ENCODE results near the gene DNAJA3.

The DNAJA3 gene

DNA sequence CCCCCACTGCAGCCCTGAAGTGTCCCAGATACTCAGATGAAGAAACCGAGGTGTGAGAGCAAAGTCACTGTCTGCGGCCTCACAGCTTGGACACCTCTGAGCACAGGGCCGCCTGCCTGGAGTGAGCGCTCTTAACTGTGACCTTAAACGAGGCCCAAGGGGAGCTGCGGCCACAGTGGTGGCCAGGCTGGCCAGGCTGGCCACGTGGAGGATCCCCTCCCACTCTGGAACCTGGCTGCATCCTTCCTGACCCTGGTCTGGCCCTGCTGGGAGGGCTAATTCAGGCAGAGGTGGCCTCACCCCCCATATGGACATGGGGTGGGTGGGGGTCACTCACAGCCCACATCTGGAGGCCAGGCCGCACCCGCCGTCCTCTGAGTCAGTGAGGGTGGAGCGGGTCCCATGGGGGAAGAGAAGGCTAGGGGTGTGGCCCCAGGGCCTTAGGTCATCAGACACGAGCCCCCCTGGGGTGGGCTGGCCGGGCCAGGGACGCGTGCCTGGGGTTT, 47.5 kb upstream of the DNAJA3 start:
- no peaks in the 10 kb centered on the region for H3K27me3 ChIP-seq (ENCODE audit: insufficient read depth, poor library complexity, severe bottlenecking)
- no peak overlapping the region for H3K4me3 ChIP-seq (ENCODE audit: severe bottlenecking)
- ATAC-seq (ENCODE audit: low read depth) (no peak), DNase-seq (ENCODE audit: low spot score) (no peak)
- H3K27ac ChIP-seq (ENCODE audit: poor library complexity, severe bottlenecking) = peak overlapping the region; percentile 94
- H3K4me1 ChIP-seq (ENCODE audit: insufficient read depth, poor library complexity, severe bottlenecking) = peaks cover 43% of the 10 kb centered on the region
- TF ChIP-seq CTCF (IDR thresholded peaks at IDR 0.05; ENCODE audit: poor library complexity, severe bottlenecking) = peak; percentile 10
- H3K36me3 ChIP-seq (ENCODE audit: low read depth) = peaks cover 11% of the 10 kb centered on the region
- H3K9me3 ChIP-seq (ENCODE audit: severe bottlenecking) = no peaks in the 10 kb centered on the region

GRCh38 chr16:4378999-4379690, 46.5 kb upstream of the DNAJA3 start:
- Histone ChIP-seq H3K4me1 (ENCODE audit: insufficient read depth, poor library complexity, severe bottlenecking) (peaks cover 36% of the 10 kb centered on the region), H3K4me3 (ENCODE audit: severe bottlenecking) (no peak overlapping the region), H3K36me3 (ENCODE audit: low read depth) (peaks cover 11% of the 10 kb centered on the region), H3K27me3 (ENCODE audit: insufficient read depth, poor library complexity, severe bottlenecking) (no peaks in the 10 kb centered on the region), H3K27ac (ENCODE audit: poor library complexity, severe bottlenecking) (no peak overlapping the region), H3K9me3 (ENCODE audit: severe bottlenecking) (no peaks in the 10 kb centered on the region)
- ATAC-seq (ENCODE audit: low read depth) (no peak), DNase-seq (ENCODE audit: low spot score) (no peak)
- no peak for TF ChIP-seq CTCF (IDR thresholded peaks at IDR 0.05; ENCODE audit: poor library complexity, severe bottlenecking)

DNA sequence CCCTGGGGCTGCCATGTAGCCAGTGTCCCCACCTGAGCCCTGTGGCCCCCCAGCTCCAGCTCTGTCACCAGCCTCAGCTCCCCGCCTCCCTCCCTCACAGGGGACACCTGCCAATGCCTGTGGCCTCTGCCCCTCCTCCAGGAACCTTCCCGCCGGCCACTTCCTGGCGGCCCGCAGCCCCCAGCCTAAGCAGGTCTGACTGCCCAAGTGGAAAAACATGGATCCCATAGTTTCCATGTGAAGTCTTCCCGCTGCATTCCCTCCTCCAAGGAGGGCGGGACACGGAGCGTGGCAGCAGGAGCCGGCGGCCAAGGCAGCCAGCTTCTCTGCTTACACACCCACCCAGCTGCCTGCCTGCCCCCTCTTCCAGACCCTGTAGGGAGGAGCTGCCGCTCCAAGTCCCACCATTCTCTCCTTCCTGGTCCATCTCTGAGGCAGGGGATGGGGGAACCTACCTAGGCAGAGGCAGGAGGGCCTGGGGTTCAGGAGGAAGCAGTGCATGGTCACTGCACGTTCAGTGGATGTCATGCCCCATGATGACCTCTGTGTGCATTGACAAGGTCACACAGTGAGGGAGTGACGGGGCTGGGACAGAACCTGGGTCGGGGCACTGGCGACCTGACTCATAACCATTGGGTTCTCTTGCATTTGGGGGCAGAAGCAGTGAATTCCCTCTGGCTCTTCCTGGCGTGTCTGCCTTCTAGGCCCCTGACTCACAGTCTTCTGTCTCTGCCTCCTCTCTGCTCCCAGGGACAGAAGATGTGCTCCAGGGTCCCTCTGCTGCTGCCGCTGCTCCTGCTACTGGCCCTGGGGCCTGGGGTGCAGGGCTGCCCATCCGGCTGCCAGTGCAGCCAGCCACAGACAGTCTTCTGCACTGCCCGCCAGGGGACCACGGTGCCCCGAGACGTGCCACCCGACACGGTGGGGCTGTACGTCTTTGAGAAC, 45.3 kb upstream of the DNAJA3 start:
- ATAC-seq (ENCODE audit: low read depth) = no peak
- peaks cover 24% of the 10 kb centered on the region for H3K4me1 ChIP-seq (ENCODE audit: insufficient read depth, poor library complexity, severe bottlenecking)
- H3K4me3 ChIP-seq (ENCODE audit: severe bottlenecking) = no peak overlapping the region
- TF ChIP-seq CTCF (IDR thresholded peaks at IDR 0.05; ENCODE audit: poor library complexity, severe bottlenecking) = no peak
- no peak for DNase-seq (ENCODE audit: low spot score)
- H3K27me3 ChIP-seq (ENCODE audit: insufficient read depth, poor library complexity, severe bottlenecking) = no peaks in the 10 kb centered on the region
- peaks cover 11% of the 10 kb centered on the region for H3K36me3 ChIP-seq (ENCODE audit: low read depth)
- H3K9me3 ChIP-seq (ENCODE audit: severe bottlenecking) = no peaks in the 10 kb centered on the region
- no peak overlapping the region for H3K27ac ChIP-seq (ENCODE audit: poor library complexity, severe bottlenecking)

DNA sequence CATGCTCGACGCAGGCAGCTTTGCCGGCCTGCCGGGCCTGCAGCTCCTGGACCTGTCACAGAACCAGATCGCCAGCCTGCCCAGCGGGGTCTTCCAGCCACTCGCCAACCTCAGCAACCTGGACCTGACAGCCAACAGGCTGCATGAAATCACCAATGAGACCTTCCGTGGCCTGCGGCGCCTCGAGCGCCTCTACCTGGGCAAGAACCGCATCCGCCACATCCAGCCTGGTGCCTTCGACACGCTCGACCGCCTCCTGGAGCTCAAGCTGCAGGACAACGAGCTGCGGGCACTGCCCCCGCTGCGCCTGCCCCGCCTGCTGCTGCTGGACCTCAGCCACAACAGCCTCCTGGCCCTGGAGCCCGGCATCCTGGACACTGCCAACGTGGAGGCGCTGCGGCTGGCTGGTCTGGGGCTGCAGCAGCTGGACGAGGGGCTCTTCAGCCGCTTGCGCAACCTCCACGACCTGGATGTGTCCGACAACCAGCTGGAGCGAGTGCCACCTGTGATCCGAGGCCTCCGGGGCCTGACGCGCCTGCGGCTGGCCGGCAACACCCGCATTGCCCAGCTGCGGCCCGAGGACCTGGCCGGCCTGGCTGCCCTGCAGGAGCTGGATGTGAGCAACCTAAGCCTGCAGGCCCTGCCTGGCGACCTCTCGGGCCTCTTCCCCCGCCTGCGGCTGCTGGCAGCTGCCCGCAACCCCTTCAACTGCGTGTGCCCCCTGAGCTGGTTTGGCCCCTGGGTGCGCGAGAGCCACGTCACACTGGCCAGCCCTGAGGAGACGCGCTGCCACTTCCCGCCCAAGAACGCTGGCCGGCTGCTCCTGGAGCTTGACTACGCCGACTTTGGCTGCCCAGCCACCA, 44.4 kb upstream of the DNAJA3 start:
- Histone ChIP-seq H3K36me3 (ENCODE audit: low read depth) (peaks cover 11% of the 10 kb centered on the region), H3K27ac (ENCODE audit: poor library complexity, severe bottlenecking) (no peak overlapping the region), H3K4me3 (ENCODE audit: severe bottlenecking) (no peak overlapping the region), H3K27me3 (ENCODE audit: insufficient read depth, poor library complexity, severe bottlenecking) (no peaks in the 10 kb centered on the region), H3K4me1 (ENCODE audit: insufficient read depth, poor library complexity, severe bottlenecking) (peaks cover 15% of the 10 kb centered on the region), H3K9me3 (ENCODE audit: severe bottlenecking) (no peaks in the 10 kb centered on the region)
- ATAC-seq (ENCODE audit: low read depth) = no peak
- no peak for DNase-seq (ENCODE audit: low spot score)
- TF ChIP-seq CTCF (IDR thresholded peaks at IDR 0.05; ENCODE audit: poor library complexity, severe bottlenecking) = no peak
